HG02642 (cell line): Measurements from ENCODE around the gene AP1S3.
A peak's percentile ranks its signal among the peaks of the same experiment; 100 is the strongest.

Experiments
- ATAC-seq: cut with Tn5 transposase; IDR thresholded peaks from one replicate; pipeline ENCODE4 v1.9.1; 2021; ENCODE audit warnings: mild to moderate bottlenecking; ENCODE audit not compliant: unreplicated experiment, poor library complexity

AP1S3 gene

DNA sequence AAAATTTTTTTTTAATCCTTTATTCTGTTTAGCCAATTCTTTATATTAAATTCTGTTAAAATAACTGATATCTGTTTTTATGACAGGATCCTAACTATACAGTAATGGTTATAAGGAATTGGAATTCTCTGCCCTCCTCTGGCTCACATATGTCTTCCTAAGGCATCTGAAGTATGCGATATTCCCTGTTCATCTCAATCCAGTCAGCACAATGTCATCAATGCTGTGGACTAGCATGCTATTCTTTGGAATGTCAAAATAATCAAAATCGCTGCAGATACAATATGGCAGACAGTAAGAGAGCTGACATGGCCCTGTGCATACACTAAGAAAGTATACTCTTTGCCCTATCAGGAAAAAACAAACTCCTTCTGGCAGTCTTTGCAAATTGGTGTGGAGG is 107.6 kb downstream of the AP1S3 start:
- ATAC-seq: no peak

DNA sequence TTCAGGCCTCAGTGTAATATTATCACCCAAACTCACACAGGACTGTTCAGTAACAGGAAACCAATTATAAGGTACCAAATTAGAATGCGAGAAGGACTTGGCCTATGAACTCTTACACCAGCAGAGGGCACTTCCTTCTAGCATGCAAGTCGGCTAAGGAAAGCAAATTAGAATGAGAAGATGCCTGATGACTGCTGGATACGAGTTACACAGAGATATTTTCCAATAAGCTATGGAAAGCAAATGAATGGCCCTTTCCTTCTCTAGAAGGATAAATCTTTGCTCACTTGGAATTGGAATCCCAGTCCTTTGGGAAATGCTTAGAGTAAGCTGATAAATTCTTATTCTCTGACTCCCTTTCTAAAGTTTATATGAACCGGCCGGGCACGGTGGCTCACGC is 109.8 kb downstream of the AP1S3 start:
- peak; percentile 78 for ATAC-seq

DNA sequence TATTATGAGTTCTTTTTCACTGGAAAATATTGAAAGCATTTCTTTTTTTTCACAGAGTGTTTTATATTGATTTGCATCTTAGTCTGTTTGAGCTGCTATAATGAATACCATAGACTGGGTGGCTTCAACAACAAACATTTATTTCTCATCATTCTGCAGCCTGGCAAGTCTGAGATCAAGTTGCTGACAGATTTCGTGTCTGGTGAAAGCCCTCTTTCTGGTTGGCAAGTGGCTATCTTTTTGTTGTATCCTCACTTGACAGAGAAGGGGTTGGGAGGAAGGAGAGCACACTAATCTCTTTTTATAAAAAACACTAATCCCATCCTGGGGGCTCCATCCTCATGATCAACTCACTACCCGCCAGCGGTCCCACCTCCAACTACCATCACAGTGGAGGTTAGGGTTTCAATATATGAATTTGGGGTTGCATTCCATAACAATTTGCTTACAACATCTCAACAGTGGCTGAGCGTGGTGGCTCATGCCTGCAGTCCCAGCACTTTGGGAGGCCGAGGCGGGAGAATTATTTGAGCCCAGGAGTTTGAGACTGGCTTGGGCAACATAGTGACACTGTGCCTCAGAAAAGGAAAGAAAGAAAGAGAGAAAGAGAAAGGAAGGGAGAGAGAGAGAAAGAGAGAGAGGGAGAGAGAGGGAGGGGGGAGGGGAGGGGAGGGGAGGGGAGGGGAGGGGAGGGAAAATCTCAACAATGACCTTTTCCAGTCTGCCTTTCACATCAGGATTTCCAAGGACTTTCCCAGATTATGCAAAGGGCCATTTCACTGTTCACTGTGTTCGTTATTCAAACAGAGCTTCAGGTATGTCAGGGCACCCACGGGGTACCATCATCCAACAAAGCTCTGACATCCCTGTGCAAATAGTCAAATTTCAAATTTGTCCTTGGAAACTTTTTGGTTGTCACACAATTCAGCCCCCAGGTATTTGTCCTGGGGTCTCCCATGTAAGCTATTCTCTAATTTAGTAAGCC is 111.1 kb downstream of the AP1S3 start:
- no peak for ATAC-seq

DNA sequence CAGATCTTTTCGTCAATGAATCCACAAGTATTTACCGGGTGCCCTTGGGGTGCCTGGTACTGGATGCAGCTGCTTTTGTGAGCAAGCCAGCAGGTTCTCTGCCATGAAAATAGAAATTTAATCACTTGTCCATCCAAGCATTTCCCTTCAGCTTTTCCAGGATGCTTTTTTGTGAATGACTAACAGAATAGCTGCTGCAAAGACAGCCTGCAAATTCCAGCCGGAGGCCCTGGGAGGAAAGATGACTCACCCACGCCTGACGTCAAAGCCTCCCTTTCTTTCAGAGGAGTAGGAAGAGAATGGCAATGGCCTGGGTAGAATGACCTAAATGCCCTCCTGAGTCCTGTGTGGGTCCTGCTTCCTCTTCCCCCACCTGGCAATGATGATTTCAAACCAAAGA is 111.9 kb downstream of the AP1S3 start:
- no peak for ATAC-seq

DNA sequence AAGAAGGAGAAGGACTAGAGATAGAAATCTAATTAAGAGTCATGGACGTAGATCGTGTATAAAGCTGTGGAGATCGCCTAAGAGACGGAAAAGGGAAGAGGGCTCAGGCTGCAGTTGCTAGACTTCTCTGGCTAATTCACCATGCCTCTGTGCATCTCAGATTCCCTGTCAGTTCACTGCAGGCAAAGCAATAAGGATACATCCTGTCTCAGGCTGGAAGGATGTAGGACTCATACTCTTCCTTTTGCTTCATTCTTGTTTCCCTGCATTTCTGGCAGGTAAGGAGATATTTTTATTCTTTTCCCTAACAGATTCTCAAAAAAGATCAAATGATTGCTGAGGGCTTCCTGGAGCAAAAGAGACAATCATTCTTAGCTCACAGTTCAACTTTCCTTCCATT is 112.5 kb downstream of the AP1S3 start:
- no peak for ATAC-seq

DNA sequence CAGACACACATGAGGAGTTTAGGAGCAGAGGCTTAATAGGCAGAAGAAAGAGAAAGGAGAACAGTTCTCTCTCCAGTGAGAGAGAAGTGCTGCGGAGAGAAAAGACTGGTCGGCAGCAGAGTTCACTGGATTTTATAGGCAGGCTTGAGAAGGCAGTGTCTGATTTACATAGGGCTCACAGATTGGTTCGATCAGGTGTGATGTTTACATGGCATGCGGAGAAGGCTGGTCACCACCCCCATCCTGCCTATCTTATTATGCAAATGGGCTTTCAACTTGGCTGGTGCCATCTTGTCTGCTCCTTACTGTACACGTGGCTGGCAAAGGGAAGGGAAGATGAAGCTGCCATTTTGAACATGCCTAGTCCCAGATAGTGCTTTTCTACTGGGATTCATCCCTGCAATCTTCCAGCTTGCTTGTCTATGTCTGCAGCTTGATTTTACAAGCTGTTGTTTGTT is 113.4 kb downstream of the AP1S3 start:
- ATAC-seq: no peak

DNA sequence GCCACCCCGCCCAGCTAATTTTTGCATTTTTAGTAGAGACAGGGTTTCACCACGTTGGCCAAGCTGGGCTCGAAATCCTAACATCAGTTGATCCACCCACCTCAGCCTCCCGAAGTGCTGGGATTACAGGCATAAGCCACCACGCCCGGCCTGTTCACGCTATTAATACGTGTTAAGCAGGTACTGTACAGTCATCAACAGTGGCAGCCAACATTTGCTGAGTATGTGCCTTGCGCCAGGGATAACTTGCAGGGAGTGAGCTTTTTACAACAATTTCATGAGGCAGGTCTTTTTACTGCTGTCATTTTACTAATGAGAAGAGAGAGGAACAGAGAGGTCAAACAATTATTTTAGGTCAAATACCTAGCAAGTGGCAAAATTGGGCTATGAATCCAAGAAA is 115.2 kb downstream of the AP1S3 start:
- no peak for ATAC-seq

DNA sequence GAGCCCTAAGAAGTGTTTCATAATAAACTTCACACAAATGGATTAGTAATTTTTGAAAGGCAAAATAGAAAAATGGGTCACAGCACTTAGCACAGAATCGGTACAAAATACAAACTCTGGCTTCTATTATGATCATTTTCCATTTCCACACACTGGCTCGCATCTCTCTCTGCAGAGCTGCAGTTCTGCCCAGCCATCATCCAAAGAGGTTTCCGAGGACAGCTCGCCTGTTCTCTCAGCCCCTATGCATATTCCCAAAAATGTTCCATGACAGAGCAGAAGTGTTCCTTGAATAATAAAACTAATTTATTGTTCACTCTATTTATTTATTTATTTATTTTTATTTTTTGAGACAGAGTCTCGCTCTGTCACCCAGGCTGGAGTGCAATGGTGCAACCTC is 115.6 kb downstream of the AP1S3 start:
- no peak for ATAC-seq

DNA sequence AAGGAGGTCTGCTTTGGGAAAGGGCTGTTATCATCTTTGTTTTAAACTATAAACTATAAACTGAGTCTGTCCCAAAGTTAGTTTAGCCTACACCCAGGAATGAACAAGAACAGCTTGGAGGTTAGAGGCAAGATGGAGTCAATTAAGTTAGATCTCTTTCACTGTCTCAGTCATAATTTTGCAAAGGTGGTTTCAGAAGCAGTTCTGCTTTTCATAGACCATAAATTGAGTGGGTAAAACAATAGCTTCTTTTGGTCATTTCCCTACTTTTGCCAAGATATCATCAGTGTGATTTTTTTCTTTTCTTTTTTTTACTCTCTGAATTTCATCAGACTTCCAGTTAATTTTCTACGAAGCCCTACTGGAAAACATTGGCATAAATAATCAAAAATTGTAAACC is 117.0 kb downstream of the AP1S3 start:
- ATAC-seq: no peak

DNA sequence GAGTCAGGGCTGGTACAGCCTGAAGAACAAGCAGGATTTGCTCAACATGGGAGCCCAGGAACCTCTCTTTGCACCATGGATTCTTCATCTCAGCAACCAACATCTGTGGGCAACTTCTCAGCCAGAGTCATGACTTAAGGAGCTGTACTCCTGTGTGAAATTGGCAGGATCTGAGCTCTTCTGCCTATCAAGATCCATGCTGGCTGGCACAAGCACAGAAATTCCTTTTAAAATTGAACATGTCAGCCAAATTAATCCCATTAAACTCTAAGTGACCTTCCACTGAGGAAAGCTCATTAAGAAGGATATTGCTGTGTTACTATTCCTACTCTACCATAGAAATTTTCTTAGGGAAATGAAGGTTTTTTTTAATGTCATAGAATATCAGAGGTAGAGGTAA is 124.7 kb downstream of the AP1S3 start:
- ATAC-seq: no peak

DNA sequence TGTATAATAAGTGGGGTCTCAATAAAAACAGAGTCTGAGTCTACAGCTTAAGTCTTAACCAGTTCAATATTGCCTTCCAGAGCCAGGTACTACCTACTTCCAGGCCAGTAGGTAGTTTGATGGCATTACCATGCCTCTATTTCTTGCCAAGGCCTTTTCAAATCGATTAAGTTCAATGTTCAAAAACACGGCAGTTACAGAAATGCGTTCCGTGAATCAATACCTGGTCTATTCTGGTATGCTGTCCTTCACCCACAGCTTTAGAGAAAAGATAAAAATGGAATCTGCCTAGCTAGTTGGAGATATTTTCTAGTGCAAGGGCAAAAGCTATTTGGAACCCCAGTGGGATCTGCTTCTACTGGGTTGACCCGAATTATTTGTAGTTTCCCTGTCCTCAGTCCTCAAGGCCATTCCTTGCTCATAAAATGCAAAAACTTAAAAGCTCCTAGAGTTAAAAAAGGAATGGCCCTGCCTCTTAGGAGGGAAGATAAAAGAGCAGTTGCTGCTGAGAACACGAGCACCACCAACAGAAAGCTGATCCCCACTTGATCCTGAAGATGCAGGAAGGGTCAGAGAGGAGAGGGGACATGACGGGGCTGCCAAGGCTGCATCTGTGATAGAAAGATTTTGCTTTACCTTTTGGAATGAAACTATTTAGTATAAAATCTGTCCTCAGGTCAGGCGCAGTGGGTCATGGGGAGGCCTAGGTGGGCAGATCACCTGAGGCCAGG is 125.6 kb downstream of the AP1S3 start:
- ATAC-seq: no peak
